Endodermal cell (in vitro differentiated cells): ENCODE measurements around the gene SYN1. TPM values are rescaled to one million over a fixed set of nuclear protein-coding genes. Genes with fewer than 3 reads are reported as not detected.

Experiments used
- DNase-seq: peaks from one replicate; pipeline ENCODE4 v3.0.0-alpha.2; 2017
- H3K27ac ChIP-seq: 2 replicates; pipeline ENCODE4 v1.5.1; 2013; ENCODE audit warnings: mild to moderate bottlenecking, low read depth, low read length, moderate library complexity
- H3K27me3 ChIP-seq: 2 replicates; pipeline ENCODE4 v1.6.1; 2013; ENCODE audit warnings: mild to moderate bottlenecking, low read length, moderate library complexity; ENCODE audit not compliant: insufficient read depth, control insufficient read depth, poor library complexity, severe bottlenecking
- H3K36me3 ChIP-seq: 2 replicates; pipeline ENCODE4 v1.7.0; 2013; ENCODE audit warnings: mild to moderate bottlenecking, low read length, moderate library complexity; ENCODE audit not compliant: control insufficient read depth, insufficient read depth
- H3K4me1 ChIP-seq: one replicate; pipeline ENCODE4 v1.7.0; 2013; ENCODE audit warnings: low read length; ENCODE audit not compliant: control insufficient read depth, insufficient read depth
- H3K4me3 ChIP-seq: 2 replicates; pipeline ENCODE4 v1.5.1; 2013; ENCODE audit warnings: mild to moderate bottlenecking, low read length, moderate library complexity
- H3K9ac ChIP-seq: 2 replicates; pipeline ENCODE4 v1.6.1; 2013; ENCODE audit warnings: mild to moderate bottlenecking, low read length, moderate library complexity; ENCODE audit not compliant: poor library complexity, severe bottlenecking; ENCODE audit errors: extremely low read depth
- H3K9me3 ChIP-seq: 2 replicates; pipeline ENCODE4 v1.6.1; 2013; ENCODE audit warnings: mild to moderate bottlenecking, low read length, moderate library complexity; ENCODE audit not compliant: control insufficient read depth
- H3K27ac Mint-ChIP-seq: 2 replicates; pipeline ENCODE4 v1.8.0; 2020; ENCODE audit warnings: mixed read lengths
- H3K27me3 Mint-ChIP-seq: 2 replicates; pipeline ENCODE4 v1.8.0; 2021; ENCODE audit warnings: mild to moderate bottlenecking, mixed read lengths; ENCODE audit not compliant: insufficient read depth
- H3K36me3 Mint-ChIP-seq: 2 replicates; pipeline ENCODE4 v1.8.0; 2020; ENCODE audit warnings: low read depth, mixed read lengths
- H3K4me1 Mint-ChIP-seq: 2 replicates; pipeline ENCODE4 v1.8.0; 2020; ENCODE audit warnings: mixed read lengths
- H3K4me3 Mint-ChIP-seq: 2 replicates; pipeline ENCODE4 v1.8.0; 2020; ENCODE audit warnings: mild to moderate bottlenecking, moderate library complexity, mixed read lengths
- H3K9me3 Mint-ChIP-seq: 2 replicates; pipeline ENCODE4 v1.8.0; 2020; ENCODE audit warnings: mild to moderate bottlenecking, mixed read lengths
- WGBS, 2 experiments: methylation state at CpG; one replicate each; pipeline versions ENCODE4 v1.1.5 to v1.1.7; 2013; ENCODE audit warnings: missing lambda C conversion rate in 2 of 2, mixed read lengths in 1 of 2; ENCODE audit not compliant: insufficient coverage in 1 of 2, insufficient read length in 1 of 2; 5-methylcytosine and 5-hydroxymethylcytosine counted together
- total RNA-seq, 2 donors: library from RNA; stranded (reverse); fragmentation: NEBNext Ultra II Directional in 1 of 2; extraction: Animal tissue kit (Norgen Biotek cat#: 25700) in 1 of 2; gene quantifications; 2 replicates in 1 of 2; 3 replicates in 1 of 2; pipeline ENCODE4 v1.2.1, GENCODE V29; 2021
- TF ChIP-seq, protein P1 (sequence below): fragments of 200-600 bp; sonication (generic); conservative IDR thresholded peaks from 2 replicates; pipeline ENCODE4 v1.5.0; 2021; ENCODE audit warnings: antibody characterized with exemption, mild to moderate bottlenecking

The SYN1 gene
- total RNA-seq, 2 donors from 2014 or later, result 4.9 to 5.3 TPM

DNA sequence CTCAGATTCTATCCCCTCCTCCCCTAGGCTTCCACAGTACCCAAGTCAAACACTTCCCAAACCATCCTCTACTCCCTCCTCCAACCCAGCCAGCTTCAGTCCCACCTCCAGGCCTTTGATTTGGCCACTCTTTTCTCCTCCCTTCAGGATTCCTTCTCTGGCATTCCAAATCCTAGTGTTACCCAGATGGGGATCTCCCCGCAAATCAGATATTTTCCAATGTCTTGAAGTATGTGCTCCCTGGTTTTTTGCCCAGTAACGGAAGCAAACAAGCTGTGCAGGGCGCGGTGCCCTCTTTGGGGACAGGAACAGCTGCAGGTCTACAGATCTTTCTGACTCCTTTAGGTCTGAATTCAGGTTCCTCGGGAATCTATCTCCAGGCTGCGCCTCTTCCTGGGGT, 2.2 kb upstream of the SYN1 start:
- Mint-ChIP-seq H3K9me3 (peaks cover 82% of the 10 kb centered on the region), H3K27me3 (peaks cover 34% of the 10 kb centered on the region), H3K27ac (no peak overlapping the region), H3K4me3 (no peak overlapping the region), H3K4me1 (no peaks in the 10 kb centered on the region), H3K36me3 (no peaks in the 10 kb centered on the region)
- no peaks in the 10 kb centered on the region for H3K4me1 ChIP-seq
- no peaks in the 10 kb centered on the region for H3K36me3 ChIP-seq
- H3K9ac ChIP-seq, result no peak overlapping the region
- H3K4me3 ChIP-seq, result no peak overlapping the region
- DNase-seq, result no peak
- TF ChIP-seq, protein P1, sequence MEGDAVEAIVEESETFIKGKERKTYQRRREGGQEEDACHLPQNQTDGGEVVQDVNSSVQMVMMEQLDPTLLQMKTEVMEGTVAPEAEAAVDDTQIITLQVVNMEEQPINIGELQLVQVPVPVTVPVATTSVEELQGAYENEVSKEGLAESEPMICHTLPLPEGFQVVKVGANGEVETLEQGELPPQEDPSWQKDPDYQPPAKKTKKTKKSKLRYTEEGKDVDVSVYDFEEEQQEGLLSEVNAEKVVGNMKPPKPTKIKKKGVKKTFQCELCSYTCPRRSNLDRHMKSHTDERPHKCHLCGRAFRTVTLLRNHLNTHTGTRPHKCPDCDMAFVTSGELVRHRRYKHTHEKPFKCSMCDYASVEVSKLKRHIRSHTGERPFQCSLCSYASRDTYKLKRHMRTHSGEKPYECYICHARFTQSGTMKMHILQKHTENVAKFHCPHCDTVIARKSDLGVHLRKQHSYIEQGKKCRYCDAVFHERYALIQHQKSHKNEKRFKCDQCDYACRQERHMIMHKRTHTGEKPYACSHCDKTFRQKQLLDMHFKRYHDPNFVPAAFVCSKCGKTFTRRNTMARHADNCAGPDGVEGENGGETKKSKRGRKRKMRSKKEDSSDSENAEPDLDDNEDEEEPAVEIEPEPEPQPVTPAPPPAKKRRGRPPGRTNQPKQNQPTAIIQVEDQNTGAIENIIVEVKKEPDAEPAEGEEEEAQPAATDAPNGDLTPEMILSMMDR, result no peak
- H3K9me3 ChIP-seq, result no peaks in the 10 kb centered on the region
- no peaks in the 10 kb centered on the region for H3K27me3 ChIP-seq
- no peak overlapping the region for H3K27ac ChIP-seq
- WGBS, 2 experiments, result 81 to 85% methylated on average over 4 to 6 of the region's 6 CpGs

DNA sequence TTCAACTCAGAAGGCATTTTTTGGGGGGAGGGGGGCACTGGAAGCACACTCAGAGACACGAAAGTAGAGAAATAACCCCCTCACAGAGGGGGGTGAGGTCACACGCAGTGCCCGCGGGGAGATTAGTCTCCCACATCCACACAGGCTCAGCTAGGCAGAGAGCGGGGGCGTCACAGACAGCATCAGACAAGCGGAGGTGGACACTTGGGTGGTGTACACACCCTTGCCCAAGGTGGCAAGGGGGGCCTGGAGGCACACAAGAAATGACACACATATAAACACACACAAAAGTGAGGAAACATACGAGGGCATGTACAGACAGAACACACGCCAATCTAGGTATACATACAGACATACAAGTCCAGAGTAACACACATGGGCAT, 637 bp upstream of the SYN1 start:
- H3K9me3 Mint-ChIP-seq, result peaks cover 70% of the 10 kb centered on the region
- peak overlapping the region; percentile 39 for H3K4me3 Mint-ChIP-seq
- 69% methylated on average over 7 of the region's 9 CpGs; no CpG with 5 or more reads in 1 of the 2 experiments for WGBS, 2 experiments

DNA sequence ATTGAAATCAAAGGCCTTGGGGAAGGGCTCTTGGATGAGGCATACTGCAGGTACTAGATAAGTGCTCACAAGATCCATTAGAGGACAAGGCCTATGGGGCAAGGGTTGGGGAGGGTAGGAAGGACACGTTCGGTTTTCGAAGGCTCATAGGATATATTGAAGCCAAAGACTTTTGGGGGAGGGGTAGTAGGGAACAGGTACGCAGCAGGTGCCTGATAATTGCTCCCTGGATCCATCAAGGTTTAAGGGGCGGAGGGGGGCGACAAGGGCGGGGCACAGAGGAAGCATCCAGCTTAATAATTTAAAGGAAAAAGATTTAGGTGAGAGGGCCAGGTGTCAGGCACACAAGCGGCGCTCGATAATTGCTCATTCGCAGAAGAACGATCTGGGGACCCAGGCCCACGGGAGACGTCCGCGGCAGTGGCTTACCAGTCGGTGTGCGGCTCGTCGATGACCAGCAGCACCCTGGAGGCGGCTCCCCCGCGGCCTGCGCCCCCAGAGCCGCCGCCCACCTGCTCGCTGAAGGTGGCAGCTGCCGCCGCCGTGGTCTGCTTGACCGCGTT, 653 bp downstream of the SYN1 start:
- peak overlapping the region; percentile 34 for H3K4me3 Mint-ChIP-seq
- peaks cover 67% of the 10 kb centered on the region for H3K9me3 Mint-ChIP-seq
- Histone ChIP-seq H3K27ac (no peak overlapping the region), H3K36me3 (no peaks in the 10 kb centered on the region), H3K4me3 (peak overlapping the region; percentile 53), H3K27me3 (no peaks in the 10 kb centered on the region), H3K9ac (no peak overlapping the region), H3K4me1 (no peaks in the 10 kb centered on the region), H3K9me3 (no peaks in the 10 kb centered on the region)
- 43% methylated on average over 32 of the region's 32 CpGs; no CpG with 5 or more reads in 1 of the 2 experiments for WGBS, 2 experiments
- DNase-seq, result no peak
- H3K27me3 Mint-ChIP-seq, result peaks cover 34% of the 10 kb centered on the region
- H3K36me3 Mint-ChIP-seq, result no peaks in the 10 kb centered on the region
- TF ChIP-seq, protein P1, result no peak
- no peaks in the 10 kb centered on the region for H3K4me1 Mint-ChIP-seq
- no peak overlapping the region for H3K27ac Mint-ChIP-seq

More for the DNA sequence above, 637 bp upstream of the SYN1 start:
- Mint-ChIP-seq H3K27me3 (peaks cover 34% of the 10 kb centered on the region), H3K36me3 (no peaks in the 10 kb centered on the region), H3K27ac (no peak overlapping the region), H3K4me1 (no peaks in the 10 kb centered on the region)
- Histone ChIP-seq H3K27ac (no peak overlapping the region), H3K27me3 (no peaks in the 10 kb centered on the region), H3K4me3 (no peak overlapping the region), H3K36me3 (no peaks in the 10 kb centered on the region), H3K9ac (no peak overlapping the region), H3K9me3 (no peaks in the 10 kb centered on the region), H3K4me1 (no peaks in the 10 kb centered on the region)
- DNase-seq, result no peak
- TF ChIP-seq, protein P1, result no peak
